Ishikawa (cell line): ENCODE results near the gene SLFN5.

Experiments used
- EGR1 ChIP-seq: IDR thresholded peaks from 2 replicates; pipeline ENCODE4 v1.6.1; 2012
- EP300 ChIP-seq: IDR thresholded peaks from 2 replicates; pipeline ENCODE4 v1.6.1; 2012; ENCODE audit warnings: borderline replicate concordance
- RAD21 ChIP-seq: IDR thresholded peaks from 2 replicates; pipeline ENCODE4 v1.6.1; 2012; ENCODE audit warnings: low read depth
- REST ChIP-seq: IDR thresholded peaks from 2 replicates; pipeline ENCODE4 v1.6.1; 2012; ENCODE audit warnings: low read depth, mild to moderate bottlenecking
- TAF1 ChIP-seq: IDR thresholded peaks from 2 replicates; pipeline ENCODE4 v1.6.1; 2012; ENCODE audit warnings: low read depth, mild to moderate bottlenecking
- YY1 ChIP-seq: IDR thresholded peaks from 2 replicates; pipeline ENCODE4 v1.6.1; 2012; ENCODE audit warnings: low read depth

- no peak for TF ChIP-seq REST
- no peak for TF ChIP-seq EP300
- no peak for TF ChIP-seq TAF1
- TF ChIP-seq EGR1 = no peak
- TF ChIP-seq YY1 = no peak
- TF ChIP-seq RAD21 = no peak
These were observed 48.9 kb downstream of the SLFN5 start for GRCh38 chr17:35291802-35292201.
